Neural progenitor cell (in vitro differentiated cells): ENCODE measurements around the gene CYP3A4.
"Not testable (repeated sequence)": the region's sequence is repeated elsewhere in the genome, so short reads cannot be mapped to it uniquely, and the experiment has no call there.

Experiments used
- EZH2 ChIP-seq: fragments of 200-600 bp; sonication (generic); IDR thresholded peaks from 2 replicates; pipeline ENCODE4 v1.6.1; 2017; ENCODE audit warnings: antibody characterized with exemption, mild to moderate bottlenecking, moderate library complexity
- EZH2phosphoT487 ChIP-seq: fragments of 200-600 bp; sonication (generic); IDR thresholded peaks from 2 replicates; pipeline ENCODE4 v1.6.1; 2017; ENCODE audit warnings: antibody characterized with exemption
- TF ChIP-seq, protein P1 (sequence below): fragments of 200-600 bp; sonication (generic); IDR thresholded peaks from 2 replicates; pipeline ENCODE4 v1.5.1; 2017; ENCODE audit warnings: antibody characterized with exemption, mild to moderate bottlenecking

DNA sequence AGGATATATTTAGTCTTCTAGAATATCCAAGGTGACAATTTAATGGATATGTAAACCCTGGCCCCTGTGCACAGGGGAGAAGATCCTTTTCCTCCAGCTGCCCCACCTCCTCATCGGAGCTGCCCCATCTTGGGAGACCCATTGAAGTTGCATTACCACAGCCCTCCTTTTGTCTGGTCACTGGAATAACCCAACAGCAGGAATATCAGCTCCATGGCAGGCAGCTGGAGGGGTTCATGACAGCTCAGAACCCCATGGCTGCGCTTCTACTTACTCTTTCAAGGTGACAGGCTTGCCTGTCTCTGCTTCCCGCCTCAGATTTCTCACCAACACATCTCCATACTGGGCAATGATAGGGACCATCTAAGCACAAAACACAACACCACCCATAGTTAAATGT lies 14.5 kb downstream of the CYP3A4 start:
- TF ChIP-seq, protein P1, sequence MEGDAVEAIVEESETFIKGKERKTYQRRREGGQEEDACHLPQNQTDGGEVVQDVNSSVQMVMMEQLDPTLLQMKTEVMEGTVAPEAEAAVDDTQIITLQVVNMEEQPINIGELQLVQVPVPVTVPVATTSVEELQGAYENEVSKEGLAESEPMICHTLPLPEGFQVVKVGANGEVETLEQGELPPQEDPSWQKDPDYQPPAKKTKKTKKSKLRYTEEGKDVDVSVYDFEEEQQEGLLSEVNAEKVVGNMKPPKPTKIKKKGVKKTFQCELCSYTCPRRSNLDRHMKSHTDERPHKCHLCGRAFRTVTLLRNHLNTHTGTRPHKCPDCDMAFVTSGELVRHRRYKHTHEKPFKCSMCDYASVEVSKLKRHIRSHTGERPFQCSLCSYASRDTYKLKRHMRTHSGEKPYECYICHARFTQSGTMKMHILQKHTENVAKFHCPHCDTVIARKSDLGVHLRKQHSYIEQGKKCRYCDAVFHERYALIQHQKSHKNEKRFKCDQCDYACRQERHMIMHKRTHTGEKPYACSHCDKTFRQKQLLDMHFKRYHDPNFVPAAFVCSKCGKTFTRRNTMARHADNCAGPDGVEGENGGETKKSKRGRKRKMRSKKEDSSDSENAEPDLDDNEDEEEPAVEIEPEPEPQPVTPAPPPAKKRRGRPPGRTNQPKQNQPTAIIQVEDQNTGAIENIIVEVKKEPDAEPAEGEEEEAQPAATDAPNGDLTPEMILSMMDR: not testable (repeated sequence)
- TF ChIP-seq EZH2, EZH2phosphoT487: not testable (repeated sequence)
